Fibroblast of skin of left biceps (primary cell): Measurements from ENCODE around the gene PARD3B.

ENCODE experiments used
- DNase-seq, 2 experiments: peaks; one replicate each; pipeline ENCODE4 v3.0.0-alpha.2; 2013; ENCODE audit warnings: low read depth in 2 of 2

The PARD3B gene

GRCh38 chr2:205605638-205606304, 1060.5 kb downstream of the PARD3B start:
- DNase-seq = no peak

GRCh38 chr2:205607146-205607545, 1061.9 kb downstream of the PARD3B start:
- no peak for DNase-seq

- DNase-seq = peak; percentile 12 to 17
These were observed 1063.8 kb downstream of the PARD3B start for GRCh38 chr2:205609113-205609512.

GRCh38 chr2:205610437-205610836, 1065.2 kb downstream of the PARD3B start:
- no peak for DNase-seq

- DNase-seq = no peak
These were observed 1067.4 kb downstream of the PARD3B start for GRCh38 chr2:205612636-205613035.

GRCh38 chr2:205613970-205614559, 1068.8 kb downstream of the PARD3B start:
- no peak for DNase-seq

GRCh38 chr2:205614965-205615364, 1069.7 kb downstream of the PARD3B start:
- no peak for DNase-seq

GRCh38 chr2:205617905-205618304, 1072.6 kb downstream of the PARD3B start:
- no peak for DNase-seq

GRCh38 chr2:205619600-205619999, 1074.3 kb downstream of the PARD3B start:
- no peak for DNase-seq

GRCh38 chr2:205627085-205627484, 1081.8 kb downstream of the PARD3B start:
- DNase-seq = no peak

- no peak for DNase-seq
These were observed 1083.1 kb downstream of the PARD3B start for GRCh38 chr2:205628422-205628821.

GRCh38 chr2:205629091-205629776, 1084.0 kb downstream of the PARD3B start:
- DNase-seq = no peak

GRCh38 chr2:205633994-205634393, 1088.7 kb downstream of the PARD3B start:
- no peak for DNase-seq

- DNase-seq = no peak
These were observed 1091.5 kb downstream of the PARD3B start for GRCh38 chr2:205636549-205637319.

- no peak for DNase-seq
These were observed 1092.0 kb downstream of the PARD3B start for GRCh38 chr2:205637320-205637602.

GRCh38 chr2:205637779-205638503, 1092.7 kb downstream of the PARD3B start:
- DNase-seq = no peak

- no peak for DNase-seq
These were observed 1095.4 kb downstream of the PARD3B start for GRCh38 chr2:205640716-205641115.

GRCh38 chr2:205642599-205643356, 1097.5 kb downstream of the PARD3B start:
- no peak for DNase-seq

GRCh38 chr2:205643391-205643885, 1098.2 kb downstream of the PARD3B start:
- no peak for DNase-seq

- DNase-seq = no peak
These were observed 1098.7 kb downstream of the PARD3B start for GRCh38 chr2:205644018-205644417.

GRCh38 chr2:205646680-205647079, 1101.4 kb downstream of the PARD3B start:
- DNase-seq = no peak
